WTC11 (cell line): Measurements from ENCODE around the gene RMRP. TPM values are rescaled to one million over a fixed set of nuclear protein-coding genes. Genes with fewer than 3 reads are reported as not detected.

Experiments
- ATAC-seq: fragments of 200-7000 bp; cut with Tn5 transposase; 2 replicates; pipeline ENCODE4 v1.10.0; 2021; ENCODE audit warnings: mild to moderate bottlenecking, moderate library complexity
- CTCF ChIA-PET: fragments of 300-600 bp; sonication (Branson Sonifier 250); formaldehyde crosslinking; loops from one replicate; lab custom pipeline; 2021; ENCODE audit warnings: antibody characterized with exemption; lab: Charles Lee
- POLR2A ChIA-PET: fragments of 350-600 bp; sonication (Branson Sonifier 250); formaldehyde crosslinking; loops from one replicate; lab custom pipeline; 2021; ENCODE audit warnings: antibody characterized with exemption; lab: Charles Lee
- DNase-seq: peaks from one replicate; pipeline ENCODE4 v3.0.0; 2021; ENCODE audit warnings: low spot score
- H3K27ac Mint-ChIP-seq: 2 replicates; pipeline ENCODE4 v1.8.0; 2021; ENCODE audit warnings: mixed read lengths
- H3K27me3 Mint-ChIP-seq: 2 replicates; pipeline ENCODE4 v1.8.0; 2021; ENCODE audit warnings: low read depth, mild to moderate bottlenecking, moderate library complexity, mixed read lengths
- H3K36me3 Mint-ChIP-seq: 2 replicates; pipeline ENCODE4 v1.8.0; 2021; ENCODE audit warnings: mixed read lengths
- H3K4me1 Mint-ChIP-seq: 2 replicates; pipeline ENCODE4 v1.8.0; 2022; ENCODE audit warnings: mixed read lengths
- H3K4me3 Mint-ChIP-seq: 2 replicates; pipeline ENCODE4 v1.8.0; 2021; ENCODE audit warnings: mild to moderate bottlenecking, moderate library complexity, mixed read lengths
- H3K9me3 Mint-ChIP-seq: 2 replicates; pipeline ENCODE4 v1.8.0; 2021; ENCODE audit warnings: mixed read lengths
- CBFB ChIP-seq: sonication (generic); formaldehyde crosslinking; IDR thresholded peaks from 2 replicates; pipeline ENCODE4 v1.8.1; 2022; ENCODE audit warnings: mild to moderate bottlenecking, low read depth, missing genetic modification reagents
- CREB1 ChIP-seq: sonication (generic); formaldehyde crosslinking; IDR thresholded peaks from 2 replicates; pipeline ENCODE4 v1.8.0; 2023; ENCODE audit warnings: mild to moderate bottlenecking, missing genetic modification reagents
- ELF4 ChIP-seq: sonication (generic); formaldehyde crosslinking; IDR thresholded peaks from 2 replicates; pipeline ENCODE4 v1.8.1; 2022; ENCODE audit warnings: low read depth, mild to moderate bottlenecking, moderate library complexity, missing genetic modification reagents
- IRF2 ChIP-seq: sonication (generic); formaldehyde crosslinking; IDR thresholded peaks from 2 replicates; pipeline ENCODE4 v1.8.0; 2022; ENCODE audit warnings: low read depth, missing genetic modification reagents, borderline replicate concordance
- KAT7 ChIP-seq: sonication (generic); formaldehyde crosslinking; IDR thresholded peaks from 2 replicates; pipeline ENCODE4 v1.8.1; 2023; ENCODE audit warnings: missing genetic modification reagents, mild to moderate bottlenecking, borderline replicate concordance
- MXD4 ChIP-seq: fragments of 250-450 bp; sonication (Bioruptor Pico); IDR thresholded peaks from 2 replicates; pipeline ENCODE4 v1.8.0; 2021; ENCODE audit warnings: mild to moderate bottlenecking, moderate library complexity, borderline replicate concordance
- NFATC4 ChIP-seq: fragments of 250-450 bp; sonication (Bioruptor Pico); IDR thresholded peaks from 2 replicates; pipeline ENCODE4 v1.9.0; 2021; ENCODE audit warnings: mild to moderate bottlenecking
- NR3C1 ChIP-seq: sonication (generic); formaldehyde crosslinking; conservative IDR thresholded peaks from 2 replicates; pipeline ENCODE4 v1.8.1; 2023; ENCODE audit warnings: low read depth, mild to moderate bottlenecking, missing genetic modification reagents
- OVOL2 ChIP-seq: fragments of 250-450 bp; sonication (Bioruptor Pico); IDR thresholded peaks from 2 replicates; pipeline ENCODE4 v1.9.0; 2021; ENCODE audit warnings: mild to moderate bottlenecking, borderline replicate concordance
- SMAD4 ChIP-seq: sonication (generic); formaldehyde crosslinking; IDR thresholded peaks from 2 replicates; pipeline ENCODE4 v1.8.0; 2022; ENCODE audit warnings: mild to moderate bottlenecking, missing genetic modification reagents
- TEAD4 ChIP-seq: sonication (generic); formaldehyde crosslinking; IDR thresholded peaks from 2 replicates; pipeline ENCODE4 v1.8.0; 2022; ENCODE audit warnings: mild to moderate bottlenecking, missing genetic modification reagents
- TP53 ChIP-seq: sonication (generic); formaldehyde crosslinking; IDR thresholded peaks from 2 replicates; pipeline ENCODE4 v1.8.1; 2023; ENCODE audit warnings: mild to moderate bottlenecking, missing genetic modification reagents
- ZNF138 ChIP-seq: sonication (generic); formaldehyde crosslinking; conservative IDR thresholded peaks from 2 replicates; pipeline ENCODE4 v1.8.1; 2022; ENCODE audit warnings: mild to moderate bottlenecking, moderate library complexity, missing genetic modification reagents
- ZNF317 ChIP-seq: sonication (generic); formaldehyde crosslinking; IDR thresholded peaks from 2 replicates; pipeline ENCODE4 v1.8.1; 2023; ENCODE audit warnings: low read depth, mild to moderate bottlenecking, moderate library complexity, missing genetic modification reagents, borderline replicate concordance
- ZNF671 ChIP-seq: fragments of 250-450 bp; sonication (Bioruptor Pico); IDR thresholded peaks from 2 replicates; pipeline ENCODE4 v1.8.0; 2021; ENCODE audit warnings: mild to moderate bottlenecking
- total RNA-seq: library from RNA; stranded (reverse); gene quantifications from 3 replicates; pipeline ENCODE4 v1.2.3, GENCODE V29; 2021
- TF ChIP-seq, protein P1 (sequence below): sonication (generic); formaldehyde crosslinking; IDR thresholded peaks from 2 replicates; pipeline ENCODE4 v1.8.0; 2023; ENCODE audit warnings: missing genetic modification reagents
- TF ChIP-seq, protein P2 (sequence below): sonication (generic); formaldehyde crosslinking; IDR thresholded peaks from 2 replicates; pipeline ENCODE4 v1.8.1; 2023; ENCODE audit warnings: mild to moderate bottlenecking, missing genetic modification reagents, moderate library complexity
- TF ChIP-seq, protein P3 (sequence below): sonication (generic); formaldehyde crosslinking; conservative IDR thresholded peaks from 2 replicates; pipeline ENCODE4 v1.8.1; 2022; ENCODE audit warnings: mild to moderate bottlenecking, missing genetic modification reagents
- TF ChIP-seq, protein P4 (sequence below): sonication (generic); formaldehyde crosslinking; IDR thresholded peaks from 2 replicates; pipeline ENCODE4 v1.8.1; 2023; ENCODE audit warnings: mild to moderate bottlenecking, missing genetic modification reagents
- TF ChIP-seq, protein P5 (sequence below): sonication (generic); formaldehyde crosslinking; IDR thresholded peaks from 2 replicates; pipeline ENCODE4 v1.8.1; 2022; ENCODE audit warnings: missing genetic modification reagents, borderline replicate concordance
- TF ChIP-seq, protein P6 (sequence below): sonication (generic); formaldehyde crosslinking; IDR thresholded peaks from 2 replicates; pipeline ENCODE4 v1.8.0; 2023; ENCODE audit warnings: missing genetic modification reagents, mild to moderate bottlenecking, borderline replicate concordance
- TF ChIP-seq, protein P7 (sequence below): sonication (generic); formaldehyde crosslinking; IDR thresholded peaks from 2 replicates; pipeline ENCODE4 v1.8.1; 2022; ENCODE audit warnings: low read depth, mild to moderate bottlenecking, moderate library complexity, missing genetic modification reagents, borderline replicate concordance
- TF ChIP-seq, protein P8 (sequence below): sonication (generic); formaldehyde crosslinking; IDR thresholded peaks from 2 replicates; pipeline ENCODE4 v1.8.1; 2022; ENCODE audit warnings: mild to moderate bottlenecking, missing genetic modification reagents, moderate library complexity, borderline replicate concordance

Gene RMRP
- total RNA-seq, 1 experiment from 2014 or later, result 25,958 TPM

DNA sequence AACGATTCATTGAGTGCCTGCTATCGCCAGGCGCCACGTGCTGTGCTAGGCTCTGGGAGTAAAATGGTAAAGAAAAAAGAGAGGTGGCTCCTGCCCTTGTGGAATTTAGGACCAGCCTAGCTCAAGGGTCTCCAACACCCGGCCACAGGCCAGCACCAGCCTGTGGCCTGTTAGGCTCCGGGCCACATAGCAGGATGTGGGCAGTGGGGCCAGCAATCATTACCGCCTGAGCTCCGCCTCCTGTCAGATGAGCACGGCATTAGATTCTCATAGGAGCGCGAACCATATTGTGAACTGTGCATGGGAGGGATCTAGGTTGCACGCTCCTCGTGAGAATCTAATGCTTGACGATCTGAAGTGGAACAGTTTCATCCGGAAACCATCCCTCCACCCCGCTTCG, 1.5 kb downstream of the RMRP start:
- POLR2A ChIA-PET, result interaction anchor here (6.8 kb wide), 1 partner anchor 34 kb away, joined by 38 read pairs; the partner anchor contains the start of gene TPM2
- H3K9me3 Mint-ChIP-seq, result no peaks in the 10 kb centered on the region
- peak overlapping the region; percentile 73 for H3K4me3 Mint-ChIP-seq
- no peak for DNase-seq
- H3K27ac Mint-ChIP-seq, result no peak overlapping the region
- H3K27me3 Mint-ChIP-seq, result peaks cover 23% of the 10 kb centered on the region
- CTCF ChIA-PET, result interaction anchor here (0.6 to 10.2 kb wide), 9 partner anchors 9 to 102 kb away, joined by 3 to 127 read pairs (median 6); partner anchors contain the start of genes ARHGEF39, CREB3, TLN1 and TPM2
- H3K4me1 Mint-ChIP-seq, result peaks cover 24% of the 10 kb centered on the region
- TF ChIP-seq CREB1 (CRISPR knock-in tag), result no peak
- TF ChIP-seq TP53 (CRISPR knock-in tag), result no peak
- TF ChIP-seq, protein P1, sequence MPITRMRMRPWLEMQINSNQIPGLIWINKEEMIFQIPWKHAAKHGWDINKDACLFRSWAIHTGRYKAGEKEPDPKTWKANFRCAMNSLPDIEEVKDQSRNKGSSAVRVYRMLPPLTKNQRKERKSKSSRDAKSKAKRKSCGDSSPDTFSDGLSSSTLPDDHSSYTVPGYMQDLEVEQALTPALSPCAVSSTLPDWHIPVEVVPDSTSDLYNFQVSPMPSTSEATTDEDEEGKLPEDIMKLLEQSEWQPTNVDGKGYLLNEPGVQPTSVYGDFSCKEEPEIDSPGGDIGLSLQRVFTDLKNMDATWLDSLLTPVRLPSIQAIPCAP (CRISPR knock-in tag), result no peak
- TF ChIP-seq, protein P2, sequence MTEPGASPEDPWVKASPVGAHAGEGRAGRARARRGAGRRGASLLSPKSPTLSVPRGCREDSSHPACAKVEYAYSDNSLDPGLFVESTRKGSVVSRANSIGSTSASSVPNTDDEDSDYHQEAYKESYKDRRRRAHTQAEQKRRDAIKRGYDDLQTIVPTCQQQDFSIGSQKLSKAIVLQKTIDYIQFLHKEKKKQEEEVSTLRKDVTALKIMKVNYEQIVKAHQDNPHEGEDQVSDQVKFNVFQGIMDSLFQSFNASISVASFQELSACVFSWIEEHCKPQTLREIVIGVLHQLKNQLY (CRISPR knock-in tag), result no peak
- TF ChIP-seq, protein P3, sequence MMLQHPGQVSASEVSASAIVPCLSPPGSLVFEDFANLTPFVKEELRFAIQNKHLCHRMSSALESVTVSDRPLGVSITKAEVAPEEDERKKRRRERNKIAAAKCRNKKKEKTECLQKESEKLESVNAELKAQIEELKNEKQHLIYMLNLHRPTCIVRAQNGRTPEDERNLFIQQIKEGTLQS (CRISPR knock-in tag), result no peak
- no peak for TF ChIP-seq KAT7 (CRISPR knock-in tag)
- TF ChIP-seq, protein P4, sequence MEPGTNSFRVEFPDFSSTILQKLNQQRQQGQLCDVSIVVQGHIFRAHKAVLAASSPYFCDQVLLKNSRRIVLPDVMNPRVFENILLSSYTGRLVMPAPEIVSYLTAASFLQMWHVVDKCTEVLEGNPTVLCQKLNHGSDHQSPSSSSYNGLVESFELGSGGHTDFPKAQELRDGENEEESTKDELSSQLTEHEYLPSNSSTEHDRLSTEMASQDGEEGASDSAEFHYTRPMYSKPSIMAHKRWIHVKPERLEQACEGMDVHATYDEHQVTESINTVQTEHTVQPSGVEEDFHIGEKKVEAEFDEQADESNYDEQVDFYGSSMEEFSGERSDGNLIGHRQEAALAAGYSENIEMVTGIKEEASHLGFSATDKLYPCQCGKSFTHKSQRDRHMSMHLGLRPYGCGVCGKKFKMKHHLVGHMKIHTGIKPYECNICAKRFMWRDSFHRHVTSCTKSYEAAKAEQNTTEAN (CRISPR knock-in tag), result no peak
- no peak for TF ChIP-seq ZNF317 (CRISPR knock-in tag)
- TF ChIP-seq OVOL2, result no peak
- TF ChIP-seq ZNF138 (CRISPR knock-in tag), result no peak
- TF ChIP-seq NFATC4 (CRISPR knock-in tag), result no peak
- TF ChIP-seq ELF4, result no peak
- TF ChIP-seq ZNF671 (CRISPR knock-in tag), result no peak
- no peak for TF ChIP-seq MXD4 (CRISPR knock-in tag)
- TF ChIP-seq IRF2, result no peak
- TF ChIP-seq, protein P5, sequence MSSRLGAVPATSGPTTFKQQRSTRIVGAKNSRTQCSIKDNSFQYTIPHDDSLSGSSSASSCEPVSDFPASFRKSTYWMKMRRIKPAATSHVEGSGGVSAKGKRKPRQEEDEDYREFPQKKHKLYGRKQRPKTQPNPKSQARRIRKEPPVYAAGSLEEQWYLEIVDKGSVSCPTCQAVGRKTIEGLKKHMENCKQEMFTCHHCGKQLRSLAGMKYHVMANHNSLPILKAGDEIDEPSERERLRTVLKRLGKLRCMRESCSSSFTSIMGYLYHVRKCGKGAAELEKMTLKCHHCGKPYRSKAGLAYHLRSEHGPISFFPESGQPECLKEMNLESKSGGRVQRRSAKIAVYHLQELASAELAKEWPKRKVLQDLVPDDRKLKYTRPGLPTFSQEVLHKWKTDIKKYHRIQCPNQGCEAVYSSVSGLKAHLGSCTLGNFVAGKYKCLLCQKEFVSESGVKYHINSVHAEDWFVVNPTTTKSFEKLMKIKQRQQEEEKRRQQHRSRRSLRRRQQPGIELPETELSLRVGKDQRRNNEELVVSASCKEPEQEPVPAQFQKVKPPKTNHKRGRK, result no peak
- TF ChIP-seq CBFB (CRISPR knock-in tag), result no peak
- peaks cover 21% of the 10 kb centered on the region for H3K36me3 Mint-ChIP-seq
- no peak for ATAC-seq

DNA sequence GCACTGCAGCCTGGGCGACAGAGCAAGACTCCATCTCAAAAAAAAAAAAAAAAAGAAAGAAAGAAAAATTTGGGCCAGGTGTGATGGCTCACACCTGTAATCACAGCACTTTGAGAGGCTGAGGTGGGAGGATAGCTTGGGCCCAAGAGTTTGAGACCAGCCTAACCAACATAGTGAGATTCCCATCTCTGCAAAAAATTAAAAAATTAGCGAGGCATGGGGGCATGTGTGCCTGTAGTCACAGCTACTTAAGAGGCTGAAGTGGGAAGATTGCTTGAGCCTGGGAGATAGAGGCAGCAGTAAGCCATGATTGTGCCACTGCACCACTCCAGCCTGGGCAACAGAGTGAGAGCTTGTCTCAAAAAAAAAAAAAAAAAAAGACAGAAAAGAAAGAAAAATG, 4.2 kb downstream of the RMRP start:
- ATAC-seq, result no peak
- Mint-ChIP-seq H3K4me1 (peaks cover 38% of the 10 kb centered on the region), H3K27me3 (peaks cover 23% of the 10 kb centered on the region), H3K4me3 (no peak overlapping the region), H3K36me3 (no peaks in the 10 kb centered on the region), H3K27ac (no peak overlapping the region), H3K9me3 (no peaks in the 10 kb centered on the region)
- POLR2A ChIA-PET, result no interaction called here
- CTCF ChIA-PET, result interaction anchor here (0.6 to 1.1 kb wide), 4 partner anchors 11 to 574 kb away, joined by 3 to 6 read pairs (median 4); partner anchors contain the start of genes ARHGEF39 and FANCG
- DNase-seq, result peak; percentile 0
- TF ChIP-seq, protein P6, sequence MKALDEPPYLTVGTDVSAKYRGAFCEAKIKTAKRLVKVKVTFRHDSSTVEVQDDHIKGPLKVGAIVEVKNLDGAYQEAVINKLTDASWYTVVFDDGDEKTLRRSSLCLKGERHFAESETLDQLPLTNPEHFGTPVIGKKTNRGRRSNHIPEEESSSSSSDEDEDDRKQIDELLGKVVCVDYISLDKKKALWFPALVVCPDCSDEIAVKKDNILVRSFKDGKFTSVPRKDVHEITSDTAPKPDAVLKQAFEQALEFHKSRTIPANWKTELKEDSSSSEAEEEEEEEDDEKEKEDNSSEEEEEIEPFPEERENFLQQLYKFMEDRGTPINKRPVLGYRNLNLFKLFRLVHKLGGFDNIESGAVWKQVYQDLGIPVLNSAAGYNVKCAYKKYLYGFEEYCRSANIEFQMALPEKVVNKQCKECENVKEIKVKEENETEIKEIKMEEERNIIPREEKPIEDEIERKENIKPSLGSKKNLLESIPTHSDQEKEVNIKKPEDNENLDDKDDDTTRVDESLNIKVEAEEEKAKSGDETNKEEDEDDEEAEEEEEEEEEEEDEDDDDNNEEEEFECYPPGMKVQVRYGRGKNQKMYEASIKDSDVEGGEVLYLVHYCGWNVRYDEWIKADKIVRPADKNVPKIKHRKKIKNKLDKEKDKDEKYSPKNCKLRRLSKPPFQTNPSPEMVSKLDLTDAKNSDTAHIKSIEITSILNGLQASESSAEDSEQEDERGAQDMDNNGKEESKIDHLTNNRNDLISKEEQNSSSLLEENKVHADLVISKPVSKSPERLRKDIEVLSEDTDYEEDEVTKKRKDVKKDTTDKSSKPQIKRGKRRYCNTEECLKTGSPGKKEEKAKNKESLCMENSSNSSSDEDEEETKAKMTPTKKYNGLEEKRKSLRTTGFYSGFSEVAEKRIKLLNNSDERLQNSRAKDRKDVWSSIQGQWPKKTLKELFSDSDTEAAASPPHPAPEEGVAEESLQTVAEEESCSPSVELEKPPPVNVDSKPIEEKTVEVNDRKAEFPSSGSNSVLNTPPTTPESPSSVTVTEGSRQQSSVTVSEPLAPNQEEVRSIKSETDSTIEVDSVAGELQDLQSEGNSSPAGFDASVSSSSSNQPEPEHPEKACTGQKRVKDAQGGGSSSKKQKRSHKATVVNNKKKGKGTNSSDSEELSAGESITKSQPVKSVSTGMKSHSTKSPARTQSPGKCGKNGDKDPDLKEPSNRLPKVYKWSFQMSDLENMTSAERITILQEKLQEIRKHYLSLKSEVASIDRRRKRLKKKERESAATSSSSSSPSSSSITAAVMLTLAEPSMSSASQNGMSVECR (CRISPR knock-in tag), result no peak
- TF ChIP-seq SMAD4 (CRISPR knock-in tag) (no peak), ZNF671 (CRISPR knock-in tag) (no peak), NR3C1 (CRISPR knock-in tag) (no peak), TEAD4 (CRISPR knock-in tag) (no peak)
- TF ChIP-seq, protein P7, sequence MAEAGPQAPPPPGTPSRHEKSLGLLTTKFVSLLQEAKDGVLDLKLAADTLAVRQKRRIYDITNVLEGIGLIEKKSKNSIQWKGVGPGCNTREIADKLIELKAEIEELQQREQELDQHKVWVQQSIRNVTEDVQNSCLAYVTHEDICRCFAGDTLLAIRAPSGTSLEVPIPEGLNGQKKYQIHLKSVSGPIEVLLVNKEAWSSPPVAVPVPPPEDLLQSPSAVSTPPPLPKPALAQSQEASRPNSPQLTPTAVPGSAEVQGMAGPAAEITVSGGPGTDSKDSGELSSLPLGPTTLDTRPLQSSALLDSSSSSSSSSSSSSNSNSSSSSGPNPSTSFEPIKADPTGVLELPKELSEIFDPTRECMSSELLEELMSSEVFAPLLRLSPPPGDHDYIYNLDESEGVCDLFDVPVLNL, result no peak
- TF ChIP-seq, protein P8, sequence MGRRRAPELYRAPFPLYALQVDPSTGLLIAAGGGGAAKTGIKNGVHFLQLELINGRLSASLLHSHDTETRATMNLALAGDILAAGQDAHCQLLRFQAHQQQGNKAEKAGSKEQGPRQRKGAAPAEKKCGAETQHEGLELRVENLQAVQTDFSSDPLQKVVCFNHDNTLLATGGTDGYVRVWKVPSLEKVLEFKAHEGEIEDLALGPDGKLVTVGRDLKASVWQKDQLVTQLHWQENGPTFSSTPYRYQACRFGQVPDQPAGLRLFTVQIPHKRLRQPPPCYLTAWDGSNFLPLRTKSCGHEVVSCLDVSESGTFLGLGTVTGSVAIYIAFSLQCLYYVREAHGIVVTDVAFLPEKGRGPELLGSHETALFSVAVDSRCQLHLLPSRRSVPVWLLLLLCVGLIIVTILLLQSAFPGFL, result no peak
